Femur (tissue), 1 donor: ENCODE data around the gene RIT2.

ENCODE experiments used
- DNase-seq: peaks from one replicate; pipeline ENCODE4 v3.0.0-alpha.2; 2017

Gene RIT2

DNA sequence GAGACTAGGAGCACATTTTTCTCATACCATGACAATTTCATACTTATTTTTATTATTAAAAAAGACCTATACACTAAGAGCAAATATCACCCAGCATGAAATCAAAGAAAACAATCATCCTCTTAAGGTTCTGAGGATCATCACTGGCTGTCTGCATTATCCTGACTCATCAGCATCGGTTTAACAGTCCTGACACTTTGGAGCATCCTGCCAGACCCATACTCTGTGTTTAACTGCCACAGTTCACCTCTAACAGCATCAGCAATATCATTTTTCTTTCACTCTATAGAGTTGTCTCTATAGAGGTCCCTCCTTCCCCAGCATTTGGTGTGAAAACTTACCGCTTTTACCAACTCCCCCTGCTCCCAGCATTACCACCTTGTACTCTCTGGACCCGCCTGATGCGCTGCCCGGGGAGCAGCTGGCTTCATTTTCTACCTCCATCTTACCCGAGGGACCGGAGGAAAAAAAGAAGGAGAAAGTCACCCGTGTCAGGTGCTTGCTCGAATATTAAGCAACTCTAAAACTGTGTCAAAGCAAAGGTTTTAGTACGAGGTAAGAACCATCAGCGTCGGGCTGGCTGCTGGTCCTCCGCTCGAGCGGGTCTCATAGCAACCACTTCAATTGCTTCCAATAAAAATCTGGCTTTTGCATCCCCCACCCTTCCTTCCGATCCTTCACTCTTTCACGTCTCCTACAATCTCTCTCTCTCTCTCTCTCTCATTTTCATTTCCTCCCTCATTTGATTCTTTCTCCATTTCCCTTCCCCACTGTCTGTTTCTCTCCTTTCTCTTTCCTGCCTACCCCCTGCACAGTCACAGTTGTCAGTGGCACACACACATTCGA is at the start of gene RIT2:
Gene RIT2, minus strand, starts transcription at position 610 of the 846 bp plus-strand sequence.
- no peak for DNase-seq

DNA sequence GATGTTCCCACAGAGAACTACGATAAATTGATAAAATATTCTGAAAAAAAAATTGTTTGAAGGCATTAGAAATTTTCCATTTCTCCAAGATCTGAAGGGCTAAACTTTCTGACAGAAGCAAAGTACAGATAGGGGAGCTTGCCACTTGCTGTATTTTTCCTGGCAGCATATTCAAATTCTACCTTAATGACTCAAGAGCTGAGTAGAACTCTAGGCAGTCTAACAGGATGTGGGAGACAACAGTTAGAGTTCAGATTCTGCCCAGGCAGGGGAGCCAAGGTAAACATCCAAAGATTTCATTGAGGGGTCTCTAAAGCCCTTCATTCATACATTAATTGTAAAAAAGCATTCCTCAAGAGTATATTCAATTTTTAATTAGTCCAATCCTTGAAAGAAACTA is 46.0 kb upstream of the RIT2 start:
- no peak for DNase-seq

DNA sequence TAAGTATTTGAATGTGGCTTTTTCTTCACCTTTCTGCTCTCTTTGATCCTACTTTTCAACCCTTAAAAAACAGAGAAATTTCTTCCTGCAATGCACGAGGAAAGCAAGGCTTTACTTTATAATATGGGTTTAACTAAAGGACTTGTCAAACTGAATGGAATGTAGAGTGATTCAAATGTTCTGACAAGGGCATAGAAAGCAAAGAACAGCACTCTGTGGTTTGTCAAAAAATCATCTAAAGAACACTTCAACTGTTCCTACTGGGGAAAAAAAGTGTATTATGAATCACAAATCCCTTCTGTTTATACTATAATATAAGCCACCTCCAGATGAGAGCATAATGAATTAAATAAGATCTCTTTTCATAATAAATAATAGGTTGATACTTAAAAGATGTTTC is 45.0 kb upstream of the RIT2 start:
- no peak for DNase-seq

DNA sequence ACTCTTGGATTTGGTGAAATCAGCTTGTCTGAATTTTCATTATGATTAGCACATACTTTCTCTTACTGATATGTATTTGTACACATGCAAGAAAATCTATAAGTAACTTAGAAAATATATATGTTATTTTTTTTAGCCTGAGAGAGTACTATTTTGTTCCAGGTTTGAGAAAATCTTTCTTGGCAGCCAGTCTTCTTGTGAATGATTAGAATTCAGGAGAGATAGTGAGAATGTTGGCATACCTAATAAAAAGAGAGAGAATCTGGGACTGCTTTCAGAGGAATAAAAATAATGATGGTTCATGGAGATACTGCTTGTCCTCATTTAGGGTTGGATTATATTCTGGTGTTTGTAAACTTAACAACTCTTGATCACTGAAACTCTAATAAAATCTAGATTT is 44.4 kb upstream of the RIT2 start:
- DNase-seq, result no peak

DNA sequence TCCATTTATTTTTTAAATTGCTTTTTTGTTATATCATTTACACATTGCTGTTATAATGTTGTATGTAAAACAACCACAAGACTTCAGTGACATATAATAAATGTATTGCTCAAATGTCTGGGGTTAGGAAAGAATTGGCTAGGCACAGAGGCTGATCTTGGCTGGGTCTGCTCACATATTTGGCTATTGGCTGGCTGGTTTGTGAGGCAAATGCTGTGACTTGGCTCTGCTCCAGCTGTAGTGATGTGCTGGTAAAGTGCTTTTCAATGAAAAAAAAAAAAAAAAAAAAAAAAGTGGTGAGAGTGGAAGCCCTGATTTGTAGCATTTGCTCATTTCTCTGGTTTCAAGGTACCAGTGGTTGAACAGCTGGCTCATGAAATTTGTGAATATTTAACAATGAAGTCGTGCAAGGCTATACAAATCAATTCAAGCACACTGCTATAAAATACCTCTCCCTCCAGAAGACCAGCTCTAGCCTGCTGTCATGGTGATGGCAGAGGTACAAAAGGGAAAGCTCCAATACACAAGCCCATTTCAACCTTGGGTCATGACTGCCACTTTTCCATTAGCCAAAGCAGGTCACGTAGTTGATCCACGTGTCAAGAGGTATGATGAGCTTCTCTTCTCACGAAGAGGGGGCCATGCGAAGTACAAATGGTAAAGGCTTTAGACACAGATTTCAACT is 43.7 kb upstream of the RIT2 start:
- DNase-seq, result no peak

DNA sequence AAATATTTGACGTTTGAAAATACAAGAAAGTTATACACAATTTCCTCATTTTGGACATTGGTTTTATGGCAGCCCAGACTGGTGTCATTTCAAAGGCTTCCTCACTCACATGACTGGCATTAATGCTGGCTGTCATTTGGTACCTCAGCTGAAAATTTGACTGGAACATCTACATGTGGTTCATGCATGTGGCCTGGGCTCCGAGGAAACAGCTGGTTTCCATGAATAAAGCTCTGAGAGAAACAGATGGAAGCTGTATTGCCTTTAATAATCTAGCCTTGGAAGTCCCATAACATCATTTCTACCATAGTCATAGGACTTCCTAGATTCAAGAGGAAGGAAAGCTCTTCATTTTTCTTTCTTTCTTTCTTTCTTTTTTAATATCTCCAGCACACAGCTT is 42.9 kb upstream of the RIT2 start:
- no peak for DNase-seq

DNA sequence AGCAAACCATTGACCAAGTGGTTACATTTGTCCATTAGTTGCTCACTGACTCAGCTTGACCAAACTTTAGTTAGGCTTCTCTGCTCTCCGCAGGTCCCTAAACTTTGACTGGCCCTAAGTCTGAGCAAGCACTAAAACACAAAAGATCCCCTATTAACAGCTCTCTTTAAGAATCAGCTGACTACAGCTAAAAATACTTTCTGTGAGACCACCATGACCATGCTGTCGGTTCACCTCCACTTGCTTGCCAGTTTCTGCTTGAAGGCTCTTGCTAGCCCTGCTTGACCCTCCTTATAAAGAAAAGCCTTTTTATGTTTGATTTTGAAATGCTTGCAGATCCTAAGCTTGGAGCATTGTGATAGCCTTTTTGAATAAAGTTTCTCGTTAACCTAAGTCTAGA is 40.4 kb upstream of the RIT2 start:
- DNase-seq, result no peak

DNA sequence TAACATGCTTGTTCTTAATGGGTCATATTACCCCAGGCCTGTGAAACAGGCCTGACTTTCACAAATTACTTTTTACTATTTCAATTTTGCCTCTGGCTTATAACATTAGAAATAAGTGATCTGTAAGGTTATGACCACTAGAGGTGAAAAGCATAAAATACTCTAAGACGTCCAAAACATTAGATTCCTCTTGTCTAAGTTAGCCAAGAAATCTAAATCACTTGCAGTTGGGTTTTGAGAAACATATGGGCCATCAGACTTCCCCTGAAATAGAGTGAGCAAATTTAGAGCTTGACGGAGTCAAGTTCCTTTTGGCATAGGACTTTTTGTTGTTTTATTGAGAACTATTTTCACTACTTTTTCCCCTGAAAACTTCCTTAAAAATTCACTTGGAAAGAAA is 32.7 kb upstream of the RIT2 start:
- no peak for DNase-seq

DNA sequence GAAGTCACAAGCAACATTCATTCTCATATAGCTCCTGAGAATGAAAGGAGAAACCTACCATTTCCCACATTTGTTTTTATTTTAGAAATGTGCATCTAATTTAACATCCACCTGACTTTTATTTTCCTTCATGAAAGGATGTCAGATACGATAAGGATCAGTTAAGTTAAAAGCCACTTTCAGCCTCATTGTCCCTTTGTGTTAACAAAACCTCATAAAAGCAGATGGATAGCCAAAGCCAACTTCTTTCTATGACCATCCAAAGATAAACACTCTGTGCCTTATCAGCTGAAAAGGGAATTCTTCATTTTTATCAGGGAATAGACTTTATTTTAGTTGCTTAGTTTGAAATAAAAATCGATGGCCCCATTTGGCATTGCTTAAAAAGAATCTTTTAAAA is 25.7 kb upstream of the RIT2 start:
- no peak for DNase-seq

DNA sequence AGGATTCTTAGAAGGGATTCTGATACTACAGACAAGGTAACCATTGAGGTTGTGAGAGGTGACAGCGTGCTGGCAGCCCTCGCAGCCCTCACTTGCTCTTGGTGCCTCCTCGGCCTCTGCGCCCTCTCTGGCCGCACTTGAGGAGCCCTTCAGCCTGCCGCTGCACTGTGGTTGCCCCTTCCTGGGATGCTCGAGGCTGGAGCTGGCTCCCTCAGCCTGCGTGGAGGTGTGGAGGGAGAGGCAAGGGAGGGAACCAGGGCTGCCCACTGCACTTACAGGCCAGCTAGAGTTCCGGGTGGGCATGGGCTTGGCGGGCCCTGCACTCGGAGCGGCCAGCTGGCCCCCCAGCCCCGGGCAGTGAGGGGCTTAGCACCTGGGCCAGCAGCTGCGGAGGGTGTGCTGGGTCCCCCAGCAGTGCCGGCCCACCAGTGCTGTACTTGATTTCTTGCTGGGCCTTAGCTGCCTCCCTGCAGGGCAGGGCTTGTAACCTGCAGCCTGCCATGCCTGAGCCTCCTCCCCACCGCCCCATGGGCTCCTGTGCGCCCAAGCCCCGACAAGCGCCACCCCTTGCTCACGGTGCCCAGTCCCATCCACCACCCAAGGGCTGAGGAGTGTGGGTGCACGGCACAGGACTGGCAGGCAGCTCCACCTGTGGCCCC is 23.9 kb upstream of the RIT2 start:
- no peak for DNase-seq

DNA sequence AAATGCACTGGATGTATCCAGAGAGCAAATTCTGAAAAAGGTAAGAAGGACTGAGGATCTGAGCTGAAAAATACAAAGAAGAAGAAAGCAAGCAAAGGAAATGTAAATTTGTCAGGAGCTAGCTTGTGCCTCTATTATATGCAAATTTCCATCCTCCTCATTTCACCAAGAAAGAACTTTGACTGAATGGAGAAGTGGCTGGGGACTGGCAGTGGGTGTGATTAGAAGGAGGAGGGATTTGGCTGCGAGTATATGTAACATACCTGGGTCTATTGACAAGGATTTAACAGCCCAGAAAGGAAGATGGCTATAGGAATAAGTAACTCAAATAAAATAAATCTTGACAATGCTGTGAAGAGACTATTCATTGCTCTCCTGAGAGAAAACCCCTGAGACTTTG is 19.4 kb upstream of the RIT2 start:
- no peak for DNase-seq

DNA sequence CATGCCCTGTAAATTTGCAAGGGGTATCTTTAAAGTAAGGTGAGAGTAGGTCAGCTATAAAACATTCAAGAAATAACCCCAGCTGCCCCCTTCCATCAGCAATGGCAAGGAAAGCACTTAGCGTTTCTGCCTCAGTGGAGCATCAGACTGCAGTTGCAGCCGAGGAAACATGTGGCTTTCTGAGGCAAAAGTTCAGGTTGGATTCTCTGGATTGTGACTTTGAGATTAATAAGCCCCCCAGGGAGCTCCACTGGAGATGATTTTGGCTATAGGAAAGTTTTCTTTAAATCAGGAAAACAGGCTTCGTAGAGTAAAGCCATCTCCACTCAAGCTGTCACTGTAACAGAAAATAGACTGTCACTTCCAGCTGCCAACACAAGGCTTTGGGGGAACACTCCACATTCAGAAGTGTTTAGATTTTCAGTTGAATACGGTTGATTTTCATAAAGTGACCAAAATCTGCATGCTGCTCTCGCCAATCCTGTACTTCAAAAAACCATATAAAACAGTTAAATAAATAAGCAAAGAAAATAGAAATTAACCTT is 15.3 kb upstream of the RIT2 start:
- no peak for DNase-seq

DNA sequence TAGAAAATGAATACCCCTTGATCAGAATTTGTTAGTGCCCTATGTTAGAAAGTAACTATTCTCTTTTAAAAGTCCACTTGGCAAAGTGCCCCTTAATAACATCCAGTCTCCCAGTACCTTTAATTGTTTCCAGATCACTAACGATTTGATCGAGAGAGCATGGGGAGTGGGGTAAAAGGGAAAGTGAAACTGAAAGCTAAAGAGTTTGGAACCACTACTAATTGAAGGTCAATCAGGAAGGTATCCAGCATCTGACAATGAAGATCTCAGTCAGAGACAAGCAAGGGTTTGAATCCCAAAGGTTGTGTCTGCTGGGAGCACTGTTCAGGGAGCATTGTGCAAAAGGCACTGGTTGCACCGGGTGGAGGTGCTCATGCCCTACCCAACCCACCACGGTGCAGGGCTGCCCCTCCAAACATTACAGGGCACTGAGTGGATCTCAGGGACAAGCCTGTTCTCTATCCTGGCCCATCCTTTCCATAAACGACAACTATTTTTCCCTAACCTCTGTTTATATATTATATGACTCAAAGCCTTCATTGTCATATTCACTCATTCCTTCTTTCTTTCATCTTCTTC is 14.6 kb upstream of the RIT2 start:
- no peak for DNase-seq

DNA sequence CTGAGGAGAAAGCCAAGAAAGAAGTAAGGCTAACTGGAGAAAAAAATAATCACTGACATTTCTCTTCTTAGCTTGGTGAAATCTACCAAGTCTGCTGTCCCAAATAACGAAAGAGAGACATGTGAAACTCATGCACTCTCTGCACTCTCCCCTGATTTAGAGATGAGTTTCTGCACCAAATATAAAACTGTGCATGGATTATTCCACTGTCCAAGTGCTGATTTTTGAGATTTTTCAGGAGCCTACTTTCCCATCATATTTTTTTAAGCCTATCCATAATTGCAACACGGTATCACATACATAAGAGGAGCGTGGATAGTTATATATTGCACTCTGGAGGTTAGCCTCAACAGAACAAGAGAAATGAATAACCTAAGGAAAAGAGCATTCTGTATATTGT is 10.0 kb upstream of the RIT2 start:
- no peak for DNase-seq

DNA sequence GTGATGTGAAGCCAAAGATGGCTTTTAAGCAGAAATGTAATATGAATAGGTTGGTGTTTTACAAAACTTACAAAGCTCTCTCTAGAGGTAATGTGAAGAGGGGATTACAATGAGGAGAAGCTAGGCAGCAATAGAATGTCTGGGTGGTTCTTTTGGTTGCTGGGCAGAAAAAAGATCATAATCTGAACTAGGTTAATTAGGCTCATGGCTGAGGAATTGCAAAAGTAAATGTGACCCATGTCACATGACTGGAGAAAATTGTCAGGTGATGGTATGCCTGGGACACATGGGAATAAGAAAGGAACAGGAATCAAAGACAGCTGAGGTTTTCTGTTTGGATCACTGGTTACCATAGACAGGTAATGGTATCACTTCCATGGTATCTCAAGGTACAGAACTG is 7.5 kb upstream of the RIT2 start:
- DNase-seq, result no peak

DNA sequence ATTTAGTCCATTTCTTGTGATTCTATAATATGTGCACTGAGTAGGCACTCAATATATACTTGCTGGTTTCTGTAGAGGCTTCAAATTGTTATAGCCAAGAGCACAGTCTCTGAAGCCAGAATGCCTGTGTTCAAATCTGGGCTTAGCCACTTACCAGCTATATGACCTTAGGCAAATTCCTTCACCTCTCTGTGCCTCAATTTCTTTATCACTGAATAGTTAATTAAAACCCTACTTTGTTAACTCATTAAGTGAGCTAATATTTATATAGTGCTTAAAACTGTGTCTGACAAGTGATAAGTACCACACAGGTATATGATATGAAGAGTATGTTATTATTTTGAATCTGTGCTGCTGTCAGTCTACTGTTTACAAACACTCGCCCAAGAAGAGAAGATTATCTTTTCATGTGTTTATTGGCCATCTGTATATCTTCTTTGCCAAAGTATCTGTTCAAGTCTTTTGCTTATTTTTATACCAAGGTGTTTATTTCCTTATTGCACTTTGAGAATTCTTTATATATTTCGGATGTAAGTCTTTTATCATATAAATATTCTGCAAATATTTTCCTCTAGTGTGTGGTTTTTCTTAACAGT is 1.3 kb upstream of the RIT2 start:
- no peak for DNase-seq

DNA sequence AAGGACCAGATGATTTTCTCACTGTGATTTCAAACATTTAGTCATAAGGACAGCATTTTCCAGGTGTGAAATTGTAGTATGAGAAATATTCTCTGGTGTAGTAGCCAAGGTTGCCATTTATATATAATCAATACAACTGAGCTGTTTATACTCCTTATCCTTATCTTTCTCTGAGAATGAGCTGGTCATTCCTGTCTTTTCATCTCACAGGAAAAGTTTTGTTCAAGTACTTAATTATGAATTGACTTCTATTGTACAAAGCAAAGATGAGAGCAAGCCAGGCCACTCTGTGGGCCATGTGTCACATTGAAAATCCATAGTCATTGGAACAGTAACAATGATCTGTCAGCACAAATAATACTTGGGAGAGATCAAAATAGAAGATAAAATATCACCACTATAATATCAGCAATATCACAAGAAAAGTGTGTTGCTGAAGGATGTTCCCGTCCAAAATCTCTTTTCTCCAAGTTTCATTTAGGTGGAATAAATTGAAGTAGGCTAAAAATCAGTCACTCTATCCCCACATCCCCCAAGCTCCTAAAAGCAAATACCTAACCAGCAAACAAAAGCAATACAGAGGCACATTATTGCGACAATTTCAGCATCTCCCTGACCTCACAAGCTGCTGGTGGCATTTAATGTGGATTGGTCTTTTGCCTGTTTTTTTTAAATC is 2.1 kb downstream of the RIT2 start:
- DNase-seq, result no peak

DNA sequence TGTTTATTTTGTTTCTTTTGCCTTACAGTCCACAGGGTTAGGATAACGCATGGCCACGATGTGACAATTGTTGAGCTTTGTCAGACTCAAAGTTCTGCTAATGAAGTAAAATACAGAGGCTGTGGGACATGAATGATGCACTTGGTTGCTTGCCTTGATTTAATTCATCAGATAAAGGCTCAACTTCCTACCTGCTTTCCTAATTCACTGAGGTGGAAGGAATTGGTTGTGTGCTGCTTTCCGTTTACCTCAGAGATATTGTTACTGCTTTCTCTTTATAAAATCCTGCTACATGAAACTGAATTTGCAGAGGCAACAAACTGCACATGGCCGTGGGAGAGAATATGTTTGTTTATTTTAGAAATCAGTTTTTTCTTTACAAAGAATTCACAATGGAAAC is 6.6 kb downstream of the RIT2 start:
- DNase-seq, result no peak

DNA sequence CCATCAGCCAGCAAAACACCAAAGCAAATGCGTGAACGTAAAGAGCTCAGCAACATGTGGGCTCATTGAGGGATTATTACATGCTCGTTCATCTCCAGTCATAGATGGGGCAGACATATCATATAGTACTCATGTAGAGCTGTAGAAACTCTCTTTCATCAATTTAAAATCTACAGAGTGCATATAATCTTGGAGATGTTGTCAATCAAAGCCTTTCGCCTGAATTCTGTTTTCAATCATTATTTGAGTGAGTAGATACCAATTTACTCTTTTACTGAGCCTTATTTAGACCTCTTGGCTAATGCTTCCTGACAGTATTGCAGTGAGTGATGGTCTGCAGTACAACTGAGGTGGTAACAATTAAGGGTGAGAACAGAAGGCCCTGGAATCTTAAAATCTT is 7.0 kb downstream of the RIT2 start:
- no peak for DNase-seq

DNA sequence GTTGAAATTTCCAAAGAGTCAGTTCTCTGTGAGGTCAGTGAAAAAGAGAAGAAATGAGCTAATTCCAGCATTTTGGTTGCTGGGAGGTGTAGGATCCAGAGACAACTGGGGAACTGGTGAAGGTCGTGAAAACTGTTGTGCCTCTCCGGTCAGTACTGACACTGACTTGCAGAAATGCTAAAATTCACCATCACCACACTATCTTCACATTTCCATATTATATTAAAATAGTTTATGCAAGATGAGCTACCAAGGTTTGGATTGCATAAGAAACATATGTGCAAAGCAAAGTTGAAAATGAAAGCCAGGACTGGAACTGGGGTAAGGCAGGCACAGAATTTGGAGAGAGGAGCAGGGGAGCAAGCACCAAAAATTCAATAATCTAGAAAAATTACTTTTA is 21.8 kb downstream of the RIT2 start:
- DNase-seq, result no peak

DNA sequence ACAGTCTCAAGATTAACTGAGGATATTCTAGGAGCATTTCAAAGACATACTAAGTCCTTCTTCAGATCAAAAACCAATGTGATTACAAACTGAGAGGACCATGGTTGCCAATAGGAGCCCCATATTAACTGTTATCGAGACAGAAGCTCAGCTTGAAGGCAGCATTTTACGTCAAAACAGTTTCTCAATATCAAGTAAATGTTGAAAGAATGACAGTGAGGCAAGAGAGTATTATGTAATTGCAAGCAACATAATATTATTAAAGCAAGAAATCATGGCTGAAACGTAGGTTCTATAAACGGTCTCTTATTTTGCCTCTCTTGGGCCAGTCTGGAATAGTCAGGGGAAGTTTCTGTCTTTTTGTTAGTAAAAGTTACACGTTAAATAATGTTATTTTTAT is 22.9 kb downstream of the RIT2 start:
- no peak for DNase-seq

DNA sequence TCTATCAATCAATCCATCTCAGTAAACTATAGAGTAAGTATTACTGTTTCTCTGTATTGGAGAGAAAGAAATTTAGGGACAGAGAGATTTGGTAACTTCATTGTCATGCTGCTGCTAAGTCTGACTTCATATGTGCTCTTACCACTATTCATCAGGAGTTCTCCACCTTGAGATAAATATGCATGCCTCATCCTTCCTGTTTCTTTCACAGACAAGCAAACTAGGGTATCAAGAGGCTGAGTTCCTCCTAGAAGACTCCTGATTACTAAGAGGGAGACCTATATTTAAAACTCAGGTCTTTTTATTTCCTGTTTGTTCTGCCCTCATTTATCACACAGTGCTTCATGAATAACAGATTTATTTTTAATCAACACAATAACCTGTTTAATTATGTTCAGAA is 34.1 kb downstream of the RIT2 start:
- DNase-seq, result no peak

DNA sequence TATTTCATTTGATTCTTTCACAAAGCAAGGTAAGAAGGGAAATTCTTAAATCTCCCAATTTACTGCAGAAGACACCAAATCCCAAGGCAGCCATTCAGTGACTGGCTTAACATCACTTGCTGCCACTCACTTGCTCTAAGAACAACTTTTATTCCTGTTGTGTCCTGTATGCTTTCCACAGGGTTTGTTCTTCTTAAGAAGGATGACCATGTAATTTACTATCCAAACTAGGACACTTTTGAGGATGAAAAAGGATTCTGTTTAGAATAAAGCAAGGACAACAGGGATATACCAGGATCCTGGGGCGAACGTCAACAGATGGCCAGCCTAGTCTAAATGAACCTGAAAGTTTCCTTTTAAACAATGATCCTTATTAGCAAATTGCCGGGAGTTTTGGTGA is 34.8 kb downstream of the RIT2 start:
- no peak for DNase-seq
